Astrocyte of the cerebellum (primary cell): Measurements from ENCODE around the gene AIRE.

Experiments used
- DNase-seq: peaks from one replicate; pipeline ENCODE4 v3.0.0-alpha.2; 2011; ENCODE audit warnings: low read depth
- H3K4me3 ChIP-seq: 2 replicates; pipeline ENCODE4 v1.5.1; 2011; ENCODE audit warnings: mild to moderate bottlenecking, low read depth, low read length, moderate library complexity
- CTCF ChIP-seq: IDR thresholded peaks from 2 replicates; pipeline ENCODE4 v1.5.1; 2012; ENCODE audit warnings: low read length, low read depth, moderate library complexity, mild to moderate bottlenecking; ENCODE audit errors: missing control alignments
- in situ Hi-C: cut with HindIII; loops from 2 replicates; pipeline ENCODE4 v1.10.0; 2017; ENCODE audit warnings: low sequenced_read_pairs

AIRE gene

DNA sequence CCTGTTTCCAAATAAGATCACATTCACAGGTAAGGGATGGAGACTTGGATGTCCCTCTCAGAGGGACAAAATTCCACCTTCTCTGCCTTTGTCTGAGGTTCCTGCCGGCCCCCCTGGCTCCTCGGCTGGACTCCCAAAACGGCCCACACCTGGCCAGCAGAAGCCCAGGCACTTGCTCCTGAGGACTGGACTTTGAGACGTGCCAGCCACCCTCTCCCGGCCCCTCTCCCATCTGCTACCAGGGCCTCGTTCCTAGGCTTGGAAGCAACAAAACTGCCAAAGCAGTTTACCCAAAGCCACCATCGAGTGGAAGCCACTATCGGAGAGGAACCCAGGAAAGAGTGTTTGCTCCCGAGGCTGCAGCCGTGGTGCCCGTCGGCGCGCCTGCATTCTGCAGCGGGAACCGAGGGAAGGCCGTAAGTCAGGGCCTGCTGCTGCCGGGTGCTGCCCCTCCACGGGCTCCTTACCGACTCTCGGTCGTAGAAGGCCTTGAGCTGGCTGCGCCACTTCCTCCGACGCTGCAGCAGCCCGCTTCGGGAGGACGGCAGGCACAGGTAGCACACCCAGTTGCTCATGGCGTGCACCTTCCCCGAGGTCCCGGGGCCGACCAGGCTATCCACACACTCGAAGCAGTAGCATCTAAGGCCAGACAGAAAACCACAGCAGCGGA lies 27.5 kb upstream of the AIRE start:
- TF ChIP-seq CTCF: no peak
- DNase-seq: no peak
- in situ Hi-C loops: no loop called here
- no peak overlapping the region for H3K4me3 ChIP-seq

GRCh38 chr21:44259082-44259705 lies 26.5 kb upstream of the AIRE start:
- no peak for TF ChIP-seq CTCF
- in situ Hi-C loops: no loop called here
- H3K4me3 ChIP-seq: no peak overlapping the region
- DNase-seq: no peak

DNA sequence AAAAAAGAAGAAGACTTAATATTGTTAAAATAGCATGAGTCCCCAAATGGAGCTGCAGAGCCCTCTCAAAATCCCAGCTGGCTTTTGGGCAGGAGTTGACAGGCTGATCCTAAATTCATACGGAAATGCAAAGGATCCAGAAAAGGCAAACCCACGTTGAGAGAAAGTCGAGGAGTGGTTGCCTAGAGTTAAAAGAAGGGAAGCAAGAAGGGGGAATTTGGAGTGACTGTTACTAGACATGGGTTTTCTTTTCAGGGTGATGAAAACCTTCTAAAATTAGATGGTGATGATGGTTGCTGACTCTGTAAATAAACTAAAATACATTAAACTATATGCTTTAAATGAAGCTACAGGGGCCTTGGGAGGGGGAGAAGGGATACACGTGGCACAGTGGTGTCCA lies 25.6 kb upstream of the AIRE start:
- no peak for DNase-seq
- H3K4me3 ChIP-seq: no peak overlapping the region
- in situ Hi-C loops: no loop called here
- no peak for TF ChIP-seq CTCF

- no peak for DNase-seq
- no peak overlapping the region for H3K4me3 ChIP-seq
- no peak for TF ChIP-seq CTCF
- in situ Hi-C loops: no loop called here
Observed at GRCh38 chr21:44260791-44261631, 24.7 kb upstream of the AIRE start.

DNA sequence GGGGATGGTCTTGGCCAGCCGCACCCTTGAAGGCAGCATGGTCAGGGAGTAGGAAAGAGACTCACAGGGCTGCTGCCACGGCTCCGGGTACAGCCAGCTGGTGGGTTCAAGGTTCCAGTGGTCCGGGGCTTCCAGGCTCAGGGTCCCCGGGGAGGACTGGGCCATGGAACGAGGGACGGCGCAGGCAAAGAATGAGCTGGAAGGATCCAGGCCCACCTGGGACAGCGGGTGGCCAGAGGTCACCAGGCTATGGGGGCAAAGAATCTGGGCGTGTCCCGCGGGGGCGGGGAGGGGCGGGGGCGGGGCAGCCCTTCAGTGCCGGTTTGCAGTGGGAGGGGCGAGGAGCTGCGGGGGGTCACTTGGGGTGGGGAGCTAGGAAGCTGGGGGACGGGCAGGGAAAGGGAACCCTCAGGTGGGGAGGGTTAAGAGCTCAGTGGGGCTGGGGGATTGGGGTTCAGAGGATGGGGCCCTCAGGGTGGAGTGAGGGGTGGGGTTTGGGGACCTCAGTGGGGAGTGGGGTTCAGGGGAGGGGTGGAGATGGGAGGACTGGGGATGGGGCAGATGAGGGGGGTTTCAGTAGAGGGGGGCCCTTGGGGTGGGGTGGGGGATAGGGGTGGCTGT lies 23.9 kb upstream of the AIRE start, which contains the start of gene DNMT3L:
DNMT3L (minus strand) TSS at position 223 of the 621 bp plus-strand sequence. CDS start 638 bp downstream, outside the sequence.
- no peak for TF ChIP-seq CTCF
- DNase-seq: no peak
- in situ Hi-C loops: no loop called here
- H3K4me3 ChIP-seq: no peak within 1 kb of the TSS

DNA sequence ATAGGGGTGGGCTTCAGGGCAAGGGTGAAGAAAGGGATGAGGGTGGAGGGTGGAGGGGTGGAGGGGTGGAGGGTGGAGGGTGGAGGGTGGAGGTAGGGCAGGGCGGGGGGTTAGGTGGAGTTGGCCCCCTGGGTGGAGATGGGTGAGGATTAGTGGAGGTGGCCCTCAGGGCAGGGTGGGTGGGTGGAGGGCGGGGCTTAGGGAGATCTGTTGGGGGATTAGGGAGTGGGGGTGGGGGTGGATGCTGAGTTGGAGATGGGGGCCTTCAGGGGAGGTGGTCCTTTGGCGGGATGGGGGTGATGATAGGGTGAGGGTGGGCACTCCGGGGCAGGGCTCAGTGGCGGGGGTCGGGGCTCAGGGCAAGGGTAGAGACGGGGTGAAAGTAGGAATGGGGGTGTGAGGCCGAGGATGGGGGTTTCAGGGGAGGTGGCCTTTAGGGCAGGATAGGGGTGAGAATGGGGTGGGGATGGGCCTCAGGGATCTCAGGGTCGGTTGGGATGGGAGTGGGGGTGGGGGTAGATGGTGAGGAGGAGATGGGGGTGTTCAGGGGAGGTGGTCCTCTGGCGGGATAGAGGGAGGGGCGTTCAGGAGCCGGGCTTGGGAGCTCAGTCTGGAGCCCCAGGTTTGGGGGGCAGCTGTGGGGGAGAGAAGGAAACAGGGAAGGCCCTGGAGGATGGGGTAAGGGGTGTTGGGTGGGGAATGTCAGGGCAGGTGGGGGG lies 23.2 kb upstream of the AIRE start:
- no peak overlapping the region for H3K4me3 ChIP-seq
- no peak for DNase-seq
- no peak for TF ChIP-seq CTCF
- in situ Hi-C loops: no loop called here
